ENCODE results near the gene C3. TPM values are rescaled to one million over a fixed set of nuclear protein-coding genes. Genes with fewer than 3 reads are reported as not detected.

Gene C3
- total and polyA plus RNA-seq, 2 of the 13 experiments (the other 11 are each of a cell fraction or from before 2014, with no cell fraction given) = 1,455 to 6,272 TPM

DNA sequence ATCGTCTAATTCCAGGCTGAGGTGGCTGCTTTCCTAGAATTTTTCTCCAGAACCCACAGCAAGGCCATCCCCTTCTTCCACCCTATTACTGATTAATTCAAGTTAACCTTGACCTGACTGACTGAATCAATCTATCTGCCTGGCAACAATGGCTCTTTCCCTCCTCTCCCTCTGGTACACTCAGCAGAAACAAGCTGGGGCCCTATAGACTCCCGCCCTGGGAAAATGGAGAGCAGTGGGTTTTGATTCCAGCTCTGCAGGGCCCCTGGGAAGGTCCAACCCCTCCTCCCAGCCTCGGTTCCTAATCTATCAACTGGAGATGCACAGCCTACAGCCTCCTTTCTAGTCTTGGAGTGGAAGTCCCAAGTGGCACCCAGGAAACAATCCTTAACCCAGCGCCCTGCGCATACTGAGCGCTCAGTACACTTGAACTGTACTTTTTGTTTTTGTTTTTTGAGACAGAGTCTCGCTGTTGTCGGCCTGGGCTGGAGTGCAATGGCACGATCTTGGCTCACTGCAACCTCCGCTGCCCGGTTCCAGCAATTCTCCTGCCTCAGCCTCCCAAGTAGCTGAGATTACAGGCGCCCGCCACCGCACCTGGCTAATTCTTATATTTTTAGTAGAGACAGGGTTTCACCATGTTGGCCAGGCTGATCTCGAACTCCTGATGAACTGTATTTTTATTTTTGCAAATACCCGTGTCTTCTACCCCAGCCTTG, 5.2 kb upstream of the C3 start (continued):
- TF ChIP-seq, protein P1, sequence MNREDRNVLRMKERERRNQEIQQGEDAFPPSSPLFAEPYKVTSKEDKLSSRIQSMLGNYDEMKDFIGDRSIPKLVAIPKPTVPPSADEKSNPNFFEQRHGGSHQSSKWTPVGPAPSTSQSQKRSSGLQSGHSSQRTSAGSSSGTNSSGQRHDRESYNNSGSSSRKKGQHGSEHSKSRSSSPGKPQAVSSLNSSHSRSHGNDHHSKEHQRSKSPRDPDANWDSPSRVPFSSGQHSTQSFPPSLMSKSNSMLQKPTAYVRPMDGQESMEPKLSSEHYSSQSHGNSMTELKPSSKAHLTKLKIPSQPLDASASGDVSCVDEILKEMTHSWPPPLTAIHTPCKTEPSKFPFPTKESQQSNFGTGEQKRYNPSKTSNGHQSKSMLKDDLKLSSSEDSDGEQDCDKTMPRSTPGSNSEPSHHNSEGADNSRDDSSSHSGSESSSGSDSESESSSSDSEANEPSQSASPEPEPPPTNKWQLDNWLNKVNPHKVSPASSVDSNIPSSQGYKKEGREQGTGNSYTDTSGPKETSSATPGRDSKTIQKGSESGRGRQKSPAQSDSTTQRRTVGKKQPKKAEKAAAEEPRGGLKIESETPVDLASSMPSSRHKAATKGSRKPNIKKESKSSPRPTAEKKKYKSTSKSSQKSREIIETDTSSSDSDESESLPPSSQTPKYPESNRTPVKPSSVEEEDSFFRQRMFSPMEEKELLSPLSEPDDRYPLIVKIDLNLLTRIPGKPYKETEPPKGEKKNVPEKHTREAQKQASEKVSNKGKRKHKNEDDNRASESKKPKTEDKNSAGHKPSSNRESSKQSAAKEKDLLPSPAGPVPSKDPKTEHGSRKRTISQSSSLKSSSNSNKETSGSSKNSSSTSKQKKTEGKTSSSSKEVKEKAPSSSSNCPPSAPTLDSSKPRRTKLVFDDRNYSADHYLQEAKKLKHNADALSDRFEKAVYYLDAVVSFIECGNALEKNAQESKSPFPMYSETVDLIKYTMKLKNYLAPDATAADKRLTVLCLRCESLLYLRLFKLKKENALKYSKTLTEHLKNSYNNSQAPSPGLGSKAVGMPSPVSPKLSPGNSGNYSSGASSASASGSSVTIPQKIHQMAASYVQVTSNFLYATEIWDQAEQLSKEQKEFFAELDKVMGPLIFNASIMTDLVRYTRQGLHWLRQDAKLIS (CRISPR knock-in tag; IDR thresholded peaks at IDR 0.05) = 0 out of 2 replicates have a peak, but pooled peaks have one; percentile 46
- TF ChIP-seq TBP (CRISPR knock-in tag; IDR thresholded peaks at IDR 0.05) (no peak), ZNF878 (CRISPR knock-in tag; IDR thresholded peaks at IDR 0.05) (no peak), HDAC1 (CRISPR knock-in tag; IDR thresholded peaks at IDR 0.05) (no peak), NPAS2 (CRISPR knock-in tag; IDR thresholded peaks at IDR 0.05; ENCODE audit: borderline replicate concordance) (no peak), CENPX (CRISPR knock-in tag; IDR thresholded peaks at IDR 0.05) (no peak), HES4 (CRISPR knock-in tag; IDR thresholded peaks at IDR 0.05; ENCODE audit: borderline replicate concordance) (no peak), RBAK (CRISPR knock-in tag; IDR thresholded peaks at IDR 0.05) (no peak), ZNF577 (CRISPR knock-in tag; IDR thresholded peaks at IDR 0.05; ENCODE audit: borderline replicate concordance, low read depth) (no peak), FOXM1 (CRISPR knock-in tag; IDR thresholded peaks at IDR 0.05) (no peak), JUNB (CRISPR knock-in tag; IDR thresholded peaks at IDR 0.05; ENCODE audit: borderline replicate concordance) (no peak), HOXA9 (CRISPR knock-in tag; IDR thresholded peaks at IDR 0.05; ENCODE audit: borderline replicate concordance) (no peak), ZBTB8A (CRISPR knock-in tag; IDR thresholded peaks at IDR 0.05; ENCODE audit: borderline replicate concordance, low read depth) (no peak), CBX5 (CRISPR knock-in tag; IDR thresholded peaks at IDR 0.05; ENCODE audit: borderline replicate concordance) (no peak), SMARCC2 (IDR thresholded peaks at IDR 0.05) (no peak), ZNF136 (CRISPR knock-in tag; IDR thresholded peaks at IDR 0.05; ENCODE audit: low read depth) (no peak), GZF1 (CRISPR knock-in tag; IDR thresholded peaks at IDR 0.05) (no peak), TAF15 (IDR thresholded peaks at IDR 0.05; ENCODE audit: low read depth, low read length, poor library complexity, severe bottlenecking) (no peak), DR1 (CRISPR knock-in tag; IDR thresholded peaks at IDR 0.05) (no peak)
- TF ChIP-seq, protein P2, sequence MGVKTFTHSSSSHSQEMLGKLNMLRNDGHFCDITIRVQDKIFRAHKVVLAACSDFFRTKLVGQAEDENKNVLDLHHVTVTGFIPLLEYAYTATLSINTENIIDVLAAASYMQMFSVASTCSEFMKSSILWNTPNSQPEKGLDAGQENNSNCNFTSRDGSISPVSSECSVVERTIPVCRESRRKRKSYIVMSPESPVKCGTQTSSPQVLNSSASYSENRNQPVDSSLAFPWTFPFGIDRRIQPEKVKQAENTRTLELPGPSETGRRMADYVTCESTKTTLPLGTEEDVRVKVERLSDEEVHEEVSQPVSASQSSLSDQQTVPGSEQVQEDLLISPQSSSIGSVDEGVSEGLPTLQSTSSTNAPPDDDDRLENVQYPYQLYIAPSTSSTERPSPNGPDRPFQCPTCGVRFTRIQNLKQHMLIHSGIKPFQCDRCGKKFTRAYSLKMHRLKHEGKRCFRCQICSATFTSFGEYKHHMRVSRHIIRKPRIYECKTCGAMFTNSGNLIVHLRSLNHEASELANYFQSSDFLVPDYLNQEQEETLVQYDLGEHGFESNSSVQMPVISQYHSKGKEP (CRISPR knock-in tag; IDR thresholded peaks at IDR 0.05) = no peak
- TF ChIP-seq, protein P3, sequence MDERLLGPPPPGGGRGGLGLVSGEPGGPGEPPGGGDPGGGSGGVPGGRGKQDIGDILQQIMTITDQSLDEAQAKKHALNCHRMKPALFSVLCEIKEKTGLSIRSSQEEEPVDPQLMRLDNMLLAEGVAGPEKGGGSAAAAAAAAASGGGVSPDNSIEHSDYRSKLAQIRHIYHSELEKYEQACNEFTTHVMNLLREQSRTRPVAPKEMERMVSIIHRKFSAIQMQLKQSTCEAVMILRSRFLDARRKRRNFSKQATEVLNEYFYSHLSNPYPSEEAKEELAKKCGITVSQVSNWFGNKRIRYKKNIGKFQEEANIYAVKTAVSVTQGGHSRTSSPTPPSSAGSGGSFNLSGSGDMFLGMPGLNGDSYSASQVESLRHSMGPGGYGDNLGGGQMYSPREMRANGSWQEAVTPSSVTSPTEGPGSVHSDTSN (CRISPR knock-in tag; IDR thresholded peaks at IDR 0.05) = no peak
